SK-N-SH (cell line): Measurements from ENCODE around the gene AEBP2.

Experiments
- CHD2 ChIP-seq: fragments of 150-350 bp; IDR thresholded peaks from 2 replicates; pipeline ENCODE4 v1.6.1; 2018; ENCODE audit warnings: low read length; ENCODE audit not compliant: partially characterized antibody
- ELF1 ChIP-seq: IDR thresholded peaks from 2 replicates; pipeline ENCODE4 v1.4.0; 2012
- EP300 ChIP-seq, 2 experiments: IDR thresholded peaks; 2 replicates each; pipeline versions ENCODE4 v1.4.0 to v1.6.1; 2012; ENCODE audit warnings: borderline replicate concordance in 1 of 2, low read depth in 1 of 2, low read length in 1 of 2
- EZH2phosphoT487 ChIP-seq: fragments of 200-600 bp; sonication (generic); IDR thresholded peaks from 2 replicates; pipeline ENCODE4 v1.6.1; 2017; ENCODE audit warnings: low read depth, mixed run types, mild to moderate bottlenecking, antibody characterized with exemption, moderate library complexity, borderline replicate concordance
- MXI1 ChIP-seq: IDR thresholded peaks from 2 replicates; pipeline ENCODE4 v1.6.1; 2012; ENCODE audit warnings: mild to moderate bottlenecking, low read depth, low read length, improper control_type of control experiment
- NRF1 ChIP-seq: IDR thresholded peaks from 2 replicates; pipeline ENCODE4 v1.6.1; 2012; ENCODE audit warnings: low read depth, mild to moderate bottlenecking, low read length
- POLR2AphosphoS5 ChIP-seq: IDR thresholded peaks from 2 replicates; pipeline ENCODE4 v1.6.1; 2012; ENCODE audit warnings: low read depth, low read length
- RFX5 ChIP-seq: IDR thresholded peaks from 2 replicates; pipeline ENCODE4 v1.6.1; 2012; ENCODE audit warnings: mild to moderate bottlenecking, improper control_type of control experiment, low read length
- RXRA ChIP-seq: IDR thresholded peaks from 2 replicates; pipeline ENCODE4 v1.4.0; 2012; ENCODE audit warnings: low read depth, mild to moderate bottlenecking, borderline replicate concordance
- SIN3A ChIP-seq: IDR thresholded peaks from 2 replicates; pipeline ENCODE4 v1.6.1; 2012; ENCODE audit warnings: low read depth, mild to moderate bottlenecking, low read length, moderate library complexity, borderline replicate concordance
- SMC3 ChIP-seq: IDR thresholded peaks from 2 replicates; pipeline ENCODE4 v1.6.1; 2012; ENCODE audit warnings: low read depth, low read length, improper control_type of control experiment
- TAF1 ChIP-seq: IDR thresholded peaks from 2 replicates; pipeline ENCODE4 v1.6.1; 2012; ENCODE audit warnings: low read depth, mild to moderate bottlenecking, low read length, moderate library complexity, borderline replicate concordance
- TF ChIP-seq, protein P1 (sequence below): fragments of 200-600 bp; sonication (generic); IDR thresholded peaks from 2 replicates; pipeline ENCODE4 v1.6.1; 2017; ENCODE audit warnings: antibody characterized with exemption, mild to moderate bottlenecking, moderate library complexity
- TF ChIP-seq, protein P2 (sequence below): IDR thresholded peaks from 2 replicates; pipeline ENCODE4 v1.6.1; 2012; ENCODE audit warnings: mild to moderate bottlenecking, low read depth, low read length, moderate library complexity

DNA sequence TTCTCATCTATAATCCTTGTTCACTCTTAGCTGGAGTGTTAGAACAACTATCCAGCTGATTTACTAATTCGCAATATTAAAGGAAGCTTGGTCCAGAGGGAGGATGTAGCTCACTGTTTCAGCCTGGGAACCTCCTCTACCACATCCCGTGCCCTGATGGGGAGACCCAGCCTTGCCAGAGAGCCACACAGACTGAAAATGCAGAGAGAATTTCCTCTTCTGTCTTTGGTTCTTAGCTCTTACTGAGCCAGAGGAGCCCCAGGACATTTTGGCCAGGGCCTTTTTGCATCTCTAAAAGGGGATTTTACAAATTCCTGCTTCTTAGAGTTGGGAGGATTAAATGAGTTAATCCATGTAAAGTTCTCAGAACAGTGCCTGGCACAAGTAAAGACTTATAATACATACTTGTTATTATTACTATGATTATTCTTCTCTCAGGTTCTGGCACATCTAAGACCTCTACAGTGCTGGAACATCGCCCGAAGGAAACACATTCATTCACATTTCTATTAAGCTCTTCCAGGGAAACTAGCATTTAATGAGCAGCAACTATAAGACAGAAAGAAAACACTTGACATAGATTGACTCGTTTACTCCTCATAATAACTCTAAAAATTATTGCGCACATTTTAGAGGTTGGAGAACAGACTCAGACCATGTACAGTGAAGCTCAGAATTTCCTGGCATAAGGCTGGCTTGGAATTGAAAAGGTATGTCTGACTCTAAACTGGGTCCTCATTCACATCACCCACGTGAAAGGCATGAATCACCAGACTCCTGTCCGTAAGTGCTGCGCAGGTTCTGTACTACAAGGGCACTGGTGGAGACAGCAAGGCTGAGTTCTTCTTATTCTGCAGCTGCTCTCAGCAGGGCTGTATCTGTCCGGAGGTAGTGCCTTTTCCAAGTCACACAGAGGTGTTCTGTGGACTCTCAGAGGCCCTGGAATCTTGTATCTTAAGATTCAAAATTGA lies 27.8 kb upstream of the AEBP2 start:
- no peak for TF ChIP-seq POLR2AphosphoS5
- TF ChIP-seq CHD2 = no peak
- TF ChIP-seq, protein P1, sequence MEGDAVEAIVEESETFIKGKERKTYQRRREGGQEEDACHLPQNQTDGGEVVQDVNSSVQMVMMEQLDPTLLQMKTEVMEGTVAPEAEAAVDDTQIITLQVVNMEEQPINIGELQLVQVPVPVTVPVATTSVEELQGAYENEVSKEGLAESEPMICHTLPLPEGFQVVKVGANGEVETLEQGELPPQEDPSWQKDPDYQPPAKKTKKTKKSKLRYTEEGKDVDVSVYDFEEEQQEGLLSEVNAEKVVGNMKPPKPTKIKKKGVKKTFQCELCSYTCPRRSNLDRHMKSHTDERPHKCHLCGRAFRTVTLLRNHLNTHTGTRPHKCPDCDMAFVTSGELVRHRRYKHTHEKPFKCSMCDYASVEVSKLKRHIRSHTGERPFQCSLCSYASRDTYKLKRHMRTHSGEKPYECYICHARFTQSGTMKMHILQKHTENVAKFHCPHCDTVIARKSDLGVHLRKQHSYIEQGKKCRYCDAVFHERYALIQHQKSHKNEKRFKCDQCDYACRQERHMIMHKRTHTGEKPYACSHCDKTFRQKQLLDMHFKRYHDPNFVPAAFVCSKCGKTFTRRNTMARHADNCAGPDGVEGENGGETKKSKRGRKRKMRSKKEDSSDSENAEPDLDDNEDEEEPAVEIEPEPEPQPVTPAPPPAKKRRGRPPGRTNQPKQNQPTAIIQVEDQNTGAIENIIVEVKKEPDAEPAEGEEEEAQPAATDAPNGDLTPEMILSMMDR = no peak
- no peak for TF ChIP-seq EZH2phosphoT487
- TF ChIP-seq SMC3 = no peak
- no peak for TF ChIP-seq SIN3A
- TF ChIP-seq, protein P2, sequence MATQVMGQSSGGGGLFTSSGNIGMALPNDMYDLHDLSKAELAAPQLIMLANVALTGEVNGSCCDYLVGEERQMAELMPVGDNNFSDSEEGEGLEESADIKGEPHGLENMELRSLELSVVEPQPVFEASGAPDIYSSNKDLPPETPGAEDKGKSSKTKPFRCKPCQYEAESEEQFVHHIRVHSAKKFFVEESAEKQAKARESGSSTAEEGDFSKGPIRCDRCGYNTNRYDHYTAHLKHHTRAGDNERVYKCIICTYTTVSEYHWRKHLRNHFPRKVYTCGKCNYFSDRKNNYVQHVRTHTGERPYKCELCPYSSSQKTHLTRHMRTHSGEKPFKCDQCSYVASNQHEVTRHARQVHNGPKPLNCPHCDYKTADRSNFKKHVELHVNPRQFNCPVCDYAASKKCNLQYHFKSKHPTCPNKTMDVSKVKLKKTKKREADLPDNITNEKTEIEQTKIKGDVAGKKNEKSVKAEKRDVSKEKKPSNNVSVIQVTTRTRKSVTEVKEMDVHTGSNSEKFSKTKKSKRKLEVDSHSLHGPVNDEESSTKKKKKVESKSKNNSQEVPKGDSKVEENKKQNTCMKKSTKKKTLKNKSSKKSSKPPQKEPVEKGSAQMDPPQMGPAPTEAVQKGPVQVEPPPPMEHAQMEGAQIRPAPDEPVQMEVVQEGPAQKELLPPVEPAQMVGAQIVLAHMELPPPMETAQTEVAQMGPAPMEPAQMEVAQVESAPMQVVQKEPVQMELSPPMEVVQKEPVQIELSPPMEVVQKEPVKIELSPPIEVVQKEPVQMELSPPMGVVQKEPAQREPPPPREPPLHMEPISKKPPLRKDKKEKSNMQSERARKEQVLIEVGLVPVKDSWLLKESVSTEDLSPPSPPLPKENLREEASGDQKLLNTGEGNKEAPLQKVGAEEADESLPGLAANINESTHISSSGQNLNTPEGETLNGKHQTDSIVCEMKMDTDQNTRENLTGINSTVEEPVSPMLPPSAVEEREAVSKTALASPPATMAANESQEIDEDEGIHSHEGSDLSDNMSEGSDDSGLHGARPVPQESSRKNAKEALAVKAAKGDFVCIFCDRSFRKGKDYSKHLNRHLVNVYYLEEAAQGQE = no peak
- TF ChIP-seq EP300 (IDR thresholded peaks at IDR 0.05; ENCODE audit: borderline replicate concordance in 1 of 2, low read depth in 1 of 2, low read length in 1 of 2) = no peak
- TF ChIP-seq ELF1 = no peak
- no peak for TF ChIP-seq RFX5
- TF ChIP-seq NRF1 = no peak
- no peak for TF ChIP-seq RXRA
- TF ChIP-seq TAF1 = no peak
- TF ChIP-seq MXI1 = no peak
